GM20000 (cell line): ENCODE data around the gene GBP4.

Experiments
- DNase-seq: peaks from one replicate; pipeline ENCODE4 v3.0.0; 2012; ENCODE audit warnings: low spot score
- CTCF ChIP-seq: IDR thresholded peaks from 2 replicates; pipeline ENCODE4 v1.5.1; 2012; ENCODE audit warnings: mild to moderate bottlenecking, control low read depth; ENCODE audit errors: extremely low read depth, missing control alignments

Gene GBP4

GRCh38 chr1:89170170-89171066 is 28.3 kb downstream of the GBP4 start:
- no peak for TF ChIP-seq CTCF
- DNase-seq = no peak

- TF ChIP-seq CTCF = no peak
These were observed 29.6 kb downstream of the GBP4 start for GRCh38 chr1:89169166-89169565.

GRCh38 chr1:89167590-89168230 is 31.0 kb downstream of the GBP4 start:
- no peak for DNase-seq
- TF ChIP-seq CTCF = no peak

More at GRCh38 chr1:89169166-89169565, 29.6 kb downstream of the GBP4 start:
- no peak for DNase-seq

GRCh38 chr1:89166705-89167104 is 32.0 kb downstream of the GBP4 start:
- no peak for DNase-seq
- no peak for TF ChIP-seq CTCF

- DNase-seq = no peak
- TF ChIP-seq CTCF = no peak
These were observed 32.9 kb downstream of the GBP4 start for GRCh38 chr1:89165811-89166210.

GRCh38 chr1:89151047-89151446 is 47.7 kb downstream of the GBP4 start:
- DNase-seq = no peak
- TF ChIP-seq CTCF = no peak

GRCh38 chr1:89149976-89150375 is 48.8 kb downstream of the GBP4 start:
- DNase-seq = no peak
- TF ChIP-seq CTCF = no peak
